Heart left ventricle (tissue), 13 donors: ENCODE data around the gene MYO1H.

Source experiments
- CTCF ChIP-seq, 12 donors: fragments of 200-600 bp; sonication (generic) in 4 of 12; IDR thresholded peaks; one replicate each; pipeline versions ENCODE4 v1.5.0 to v1.8.0; 2018 to 2022; ENCODE audit warnings: antibody characterized with exemption in 12 of 12, mild to moderate bottlenecking in 5 of 12
- POLR2A ChIP-seq, 2 donors: fragments of 450-650 bp; IDR thresholded peaks; one replicate each; pipeline ENCODE4 v1.6.1; 2017; ENCODE audit warnings: antibody characterized with exemption in 2 of 2, mild to moderate bottlenecking in 2 of 2, moderate library complexity in 2 of 2
- donor health status: ischemic (EF 13 %, LVEDD 7.1; RV severe dilation, severe dysfunction).
- donor health status: DM: no; HTN: yes; CAD: no.
- donor health status: DM: no; HTN: no; CAD: no.
- donor health status: ischemic (EF 25% LVEDD 6.9; RV normal size, moderate dysfunction).
- donor health status: ischemic (EF 25% LVEDD 5.7; RV mildly dilated, moderate dysfunction).
- donor health status: ischemic (EF 35%, LVEDD 5.7; RV mildly dilated, moderate dysfunction).
- donor health status: nonischemic (EF 11% LVEDD 7.7; RV severe dilation, severe dysfunction).
- donor health status: DM: yes; HTN: yes; CAD: no.
- donor health status: PGD.
- donor health status: ischemic (EF 29% LVEDD 5.4; RV normal size, mild dysfunction).
- donor health status: nonischemic (EF 23%, LVEDD 6.1; RV moderate dilation, normal function).

- TF ChIP-seq CTCF (IDR thresholded peaks at IDR 0.05) = peak in 9 of 12 donors; percentile 14 to 50 (median 34)
- no peak for TF ChIP-seq POLR2A (IDR thresholded peaks at IDR 0.05)
Measured at GRCh38 chr12:109433618-109434017, 85.9 kb downstream of the MYO1H start.
